Glomerular visceral epithelial cell (primary cell): ENCODE results near the gene CALCOCO2.
"Not testable (repeated sequence)": the region's sequence is repeated elsewhere in the genome, so short reads cannot be mapped to it uniquely, and the experiment has no call there.

ENCODE experiments used
- DNase-seq: peaks from one replicate; pipeline ENCODE4 v3.0.0-alpha.2; 2016; ENCODE audit errors: extremely low spot score

Gene CALCOCO2, protein sequence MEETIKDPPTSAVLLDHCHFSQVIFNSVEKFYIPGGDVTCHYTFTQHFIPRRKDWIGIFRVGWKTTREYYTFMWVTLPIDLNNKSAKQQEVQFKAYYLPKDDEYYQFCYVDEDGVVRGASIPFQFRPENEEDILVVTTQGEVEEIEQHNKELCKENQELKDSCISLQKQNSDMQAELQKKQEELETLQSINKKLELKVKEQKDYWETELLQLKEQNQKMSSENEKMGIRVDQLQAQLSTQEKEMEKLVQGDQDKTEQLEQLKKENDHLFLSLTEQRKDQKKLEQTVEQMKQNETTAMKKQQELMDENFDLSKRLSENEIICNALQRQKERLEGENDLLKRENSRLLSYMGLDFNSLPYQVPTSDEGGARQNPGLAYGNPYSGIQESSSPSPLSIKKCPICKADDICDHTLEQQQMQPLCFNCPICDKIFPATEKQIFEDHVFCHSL

DNA sequence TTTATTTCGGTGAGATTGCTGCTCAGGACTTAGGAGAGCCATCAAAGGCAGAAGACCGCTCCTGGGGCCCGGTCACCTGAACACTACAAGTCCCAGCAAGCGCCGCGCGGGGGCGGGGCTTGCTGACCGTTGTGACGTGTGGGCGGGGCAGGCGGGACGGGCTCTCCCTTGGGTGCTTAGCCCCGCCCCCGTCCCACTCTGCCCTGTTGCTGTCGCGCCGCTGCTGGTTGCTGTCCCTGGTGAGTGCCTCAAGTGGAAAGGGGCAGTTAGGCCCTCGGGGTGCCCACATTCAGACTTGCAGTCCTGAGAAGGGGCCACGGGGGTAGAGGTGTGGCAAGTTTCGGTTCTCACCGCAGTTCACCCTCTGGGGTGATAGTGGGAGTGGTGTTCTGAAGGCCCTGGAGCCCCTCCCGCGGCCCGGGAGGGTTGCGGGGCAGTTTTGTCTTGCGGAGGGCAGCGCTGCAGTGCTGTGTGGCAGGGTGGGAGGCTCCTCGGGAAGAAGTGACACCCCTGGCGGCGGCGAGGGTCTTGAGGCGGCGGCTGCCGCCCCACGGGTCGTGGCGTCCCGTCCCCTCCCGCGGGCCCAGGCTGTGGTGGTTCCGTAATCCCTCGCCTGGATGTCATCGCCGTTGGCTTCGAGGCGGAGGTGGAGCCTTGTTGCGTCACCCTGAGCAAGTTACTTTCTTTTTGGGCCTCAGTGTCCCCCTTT, at the start of gene CALCOCO2:
Gene CALCOCO2 (plus strand): TSS at position 196 of the 709 bp plus-strand sequence. CDS start 10,673 bp downstream, outside the sequence.
- DNase-seq: peak; percentile 93

DNA sequence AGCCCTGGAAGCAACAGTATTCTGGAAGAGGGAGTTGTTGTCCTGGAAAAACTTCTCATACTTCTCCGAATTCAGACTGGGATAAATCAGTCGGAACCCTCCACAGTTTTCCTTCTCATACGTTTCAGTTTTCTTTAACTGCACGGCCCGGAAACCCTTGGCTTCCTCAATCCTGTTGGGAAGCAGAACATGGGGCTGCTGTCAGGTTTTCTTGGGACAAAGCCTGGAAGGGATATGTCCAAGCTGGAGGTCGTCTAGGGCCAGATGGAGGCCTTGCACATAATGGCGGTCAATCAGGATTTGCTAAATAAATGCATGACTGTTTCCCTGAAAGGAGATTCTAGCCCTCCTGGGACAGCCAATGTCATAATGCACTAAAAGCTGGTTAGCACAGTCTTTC, 43.0 kb upstream of the CALCOCO2 start:
- DNase-seq: no peak

DNA sequence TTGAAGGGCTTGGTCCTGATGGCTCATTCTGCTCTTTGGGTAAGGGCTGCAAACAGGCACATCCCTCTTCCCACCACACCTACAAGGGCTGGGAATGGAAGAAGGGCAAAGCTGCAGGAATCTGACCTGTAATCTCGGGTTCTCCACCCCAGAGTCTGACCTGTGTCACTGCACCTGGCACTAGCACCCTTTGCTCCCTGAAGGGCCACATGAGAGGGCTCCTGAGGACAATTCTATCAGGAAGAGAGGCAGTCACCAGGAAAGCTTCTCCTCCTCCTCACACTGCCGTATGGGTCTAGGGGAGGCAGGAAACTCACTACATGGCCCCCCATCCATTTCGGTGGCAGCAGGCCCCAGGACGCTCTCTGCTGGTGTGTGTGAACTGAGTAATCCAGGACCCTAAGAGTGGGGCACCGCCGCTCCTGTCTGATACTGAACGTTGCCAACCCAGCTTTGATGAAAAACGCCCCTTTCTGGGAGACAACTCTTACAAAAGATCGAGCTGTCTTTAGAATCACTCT, 40.2 kb upstream of the CALCOCO2 start:
- DNase-seq: no peak

DNA sequence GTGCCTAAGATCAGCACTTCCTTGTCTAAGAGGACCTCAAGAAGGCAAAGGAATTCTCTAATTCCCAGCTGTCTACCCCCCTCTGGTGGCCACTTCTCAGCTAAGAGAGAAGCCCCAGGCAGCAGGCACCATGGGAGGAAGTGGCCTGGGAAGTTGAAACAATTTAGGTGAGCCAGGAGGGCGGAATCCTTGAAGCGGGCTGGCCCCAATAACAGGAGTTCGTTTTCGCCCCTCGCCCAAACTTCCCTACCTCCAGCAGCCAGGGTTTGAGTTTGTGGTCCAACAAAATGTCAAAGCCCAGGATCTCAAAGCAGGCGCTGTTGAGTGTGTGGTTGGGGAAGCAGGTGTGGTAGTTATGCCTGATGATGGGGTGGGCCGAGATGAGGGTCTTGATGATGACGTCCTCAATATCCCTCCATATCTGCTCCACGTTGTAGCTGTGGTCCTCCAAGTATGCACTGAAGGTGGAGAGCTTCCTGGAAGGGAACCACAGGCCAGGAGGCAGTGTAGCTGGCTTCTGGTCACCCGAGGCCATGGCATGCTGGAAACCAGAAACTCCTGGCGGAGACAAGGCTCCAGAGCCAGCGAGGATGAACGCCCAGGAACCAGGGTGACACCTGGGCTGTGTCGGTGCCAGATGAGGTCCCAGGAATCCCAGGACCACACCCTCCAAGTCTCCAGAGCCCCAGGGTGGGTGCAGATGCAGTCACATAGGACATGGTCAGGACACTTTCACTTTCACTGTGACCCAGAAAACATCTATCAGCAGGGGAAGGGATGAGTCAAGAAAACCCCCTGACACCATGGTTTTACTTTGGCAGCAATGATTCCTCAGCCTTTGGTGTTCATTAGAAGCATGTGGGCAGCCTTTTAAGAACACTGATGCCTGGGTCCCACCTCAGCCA, 39.5 kb upstream of the CALCOCO2 start:
- peak; percentile 87 for DNase-seq

GRCh38 chr17:48792033-48792798, 38.6 kb upstream of the CALCOCO2 start:
- peak; percentile 45 for DNase-seq

DNA sequence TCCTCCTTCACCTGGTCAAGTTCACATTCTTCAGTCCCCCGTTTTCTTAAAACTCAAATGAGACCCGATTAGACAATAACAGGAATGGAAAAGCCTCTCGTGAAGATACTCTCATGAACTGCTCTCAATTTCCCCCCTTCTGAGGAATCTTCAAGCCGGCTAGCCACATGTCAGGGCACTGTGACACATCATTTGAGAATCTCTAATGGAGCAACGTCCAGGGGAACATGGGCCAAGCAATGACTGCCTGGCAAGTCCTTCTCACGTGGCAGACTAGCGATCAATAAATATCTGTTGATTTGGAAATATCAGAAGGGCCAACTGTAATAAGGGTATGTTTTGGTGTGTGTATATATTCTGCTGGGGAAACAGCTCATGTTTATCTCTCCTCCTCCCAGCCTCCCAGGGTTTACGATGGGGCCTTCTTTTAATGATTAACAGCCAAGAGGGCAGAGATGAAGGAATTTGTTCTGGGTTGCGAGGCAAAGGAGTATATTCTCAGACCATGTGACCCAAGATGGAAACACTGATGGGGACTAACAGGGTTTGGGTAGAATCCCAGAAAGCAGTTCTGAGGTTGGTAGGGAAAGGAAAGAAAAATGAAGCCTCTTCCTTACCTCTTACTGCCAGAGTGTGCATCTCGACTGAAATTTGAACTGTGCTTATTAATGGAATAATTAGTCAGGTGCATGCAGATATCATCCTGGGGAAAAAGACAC, 35.2 kb upstream of the CALCOCO2 start:
- peak; percentile 89 for DNase-seq

GRCh38 chr17:48796163-48796522, 34.7 kb upstream of the CALCOCO2 start:
- not testable (repeated sequence) for DNase-seq

DNA sequence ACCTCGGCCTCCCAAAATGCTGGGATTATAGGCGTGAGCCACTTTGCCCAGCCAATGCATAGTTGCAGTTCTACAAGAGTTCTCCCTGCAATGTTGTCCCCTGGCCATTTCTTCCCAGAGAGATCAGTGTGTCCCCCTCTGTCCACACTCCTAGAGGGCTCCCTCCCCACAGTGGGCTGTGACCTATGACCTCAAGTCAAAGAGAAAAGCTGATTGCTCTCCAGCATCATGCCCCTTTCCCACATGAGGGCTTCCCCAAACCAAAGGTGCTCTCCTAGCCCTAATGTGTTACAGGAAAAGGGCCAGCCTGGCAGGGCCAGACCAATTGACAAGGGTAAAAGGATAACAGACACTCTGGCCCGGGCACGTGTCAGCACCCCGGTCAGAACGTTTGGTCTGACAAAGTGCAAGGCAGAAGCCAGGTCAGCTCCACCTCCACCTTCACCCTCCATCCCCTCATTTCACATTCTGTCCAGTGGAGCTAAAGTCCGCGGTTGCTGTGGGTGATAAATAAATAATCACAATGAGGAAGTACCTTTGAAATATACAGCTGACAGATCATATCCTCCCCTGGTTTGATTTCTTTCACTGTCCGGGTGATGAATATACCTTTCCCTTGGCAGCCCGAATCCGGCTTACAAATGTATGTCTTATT, 31.6 kb upstream of the CALCOCO2 start:
- peak; percentile 76 for DNase-seq

DNA sequence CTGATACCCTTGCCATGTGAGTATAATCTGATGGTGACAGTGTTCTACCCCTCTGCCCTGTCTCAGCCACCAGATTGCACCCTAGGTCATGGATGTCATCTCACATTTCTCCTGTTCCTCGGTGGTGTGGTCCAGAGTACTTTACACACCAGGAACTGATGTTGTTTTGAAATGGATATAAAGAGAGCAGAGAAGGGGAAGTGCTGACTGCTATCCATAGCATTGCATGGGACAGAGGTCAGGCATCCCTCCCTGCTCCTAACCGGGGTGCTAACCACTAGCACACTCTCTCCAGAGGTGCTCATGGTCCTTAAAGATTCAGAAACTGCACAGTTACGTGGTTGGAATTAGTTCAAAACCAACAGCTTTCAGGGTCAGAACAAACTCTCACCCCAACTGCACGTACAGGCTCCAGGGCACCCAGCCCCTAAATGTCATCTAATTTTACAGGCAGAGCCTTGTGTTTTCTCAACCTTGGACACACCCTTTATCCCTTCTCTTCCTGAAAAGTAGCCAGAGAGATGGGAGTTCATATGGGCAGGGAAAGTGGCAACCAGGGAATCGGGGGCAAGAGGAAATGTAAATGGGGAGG, 30.1 kb upstream of the CALCOCO2 start:
- no peak for DNase-seq

GRCh38 chr17:48804936-48805411, 25.9 kb upstream of the CALCOCO2 start:
- peak; percentile 76 for DNase-seq

- no peak for DNase-seq
These were observed 21.7 kb upstream of the CALCOCO2 start for GRCh38 chr17:48809182-48809581.

- no peak for DNase-seq
These were observed 18.8 kb upstream of the CALCOCO2 start for GRCh38 chr17:48812001-48812400.

GRCh38 chr17:48814504-48814903, 16.3 kb upstream of the CALCOCO2 start:
- peak; percentile 51 for DNase-seq

GRCh38 chr17:48815311-48815710, 15.5 kb upstream of the CALCOCO2 start:
- DNase-seq: no peak

- DNase-seq: no peak
These were observed 14.4 kb upstream of the CALCOCO2 start for GRCh38 chr17:48816438-48816773.

GRCh38 chr17:48816774-48817590, 13.9 kb upstream of the CALCOCO2 start, which contains the start of gene TTLL6:
TSS of gene TTLL6 (minus strand) at chr17:48817229. CDS start at chr17:48817072, 157 bp downstream.
- DNase-seq: peak; percentile 76

DNA sequence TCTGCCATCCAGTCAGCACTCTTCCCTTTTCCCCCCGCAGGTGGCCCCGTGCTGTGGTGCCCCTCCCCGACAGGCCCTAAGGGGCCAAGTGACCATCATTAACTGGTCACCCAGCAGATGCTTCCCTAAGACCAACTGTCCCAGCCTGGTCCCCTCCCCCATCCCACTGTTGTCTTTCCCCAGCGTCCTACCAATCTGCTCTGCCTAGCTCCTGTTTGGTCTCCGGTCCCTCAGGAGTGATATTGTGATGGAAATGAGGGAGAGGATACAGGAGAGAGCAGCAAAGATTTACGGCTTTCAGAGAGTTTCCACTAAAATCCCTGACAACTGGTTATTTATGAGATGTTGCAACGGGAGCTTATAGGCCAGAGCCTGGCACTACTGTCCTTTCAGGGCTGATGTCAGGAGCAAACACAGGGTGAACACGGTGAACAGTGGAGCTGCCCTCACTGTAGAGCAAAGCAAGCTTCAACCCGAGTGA, 12.4 kb upstream of the CALCOCO2 start:
- no peak for DNase-seq

DNA sequence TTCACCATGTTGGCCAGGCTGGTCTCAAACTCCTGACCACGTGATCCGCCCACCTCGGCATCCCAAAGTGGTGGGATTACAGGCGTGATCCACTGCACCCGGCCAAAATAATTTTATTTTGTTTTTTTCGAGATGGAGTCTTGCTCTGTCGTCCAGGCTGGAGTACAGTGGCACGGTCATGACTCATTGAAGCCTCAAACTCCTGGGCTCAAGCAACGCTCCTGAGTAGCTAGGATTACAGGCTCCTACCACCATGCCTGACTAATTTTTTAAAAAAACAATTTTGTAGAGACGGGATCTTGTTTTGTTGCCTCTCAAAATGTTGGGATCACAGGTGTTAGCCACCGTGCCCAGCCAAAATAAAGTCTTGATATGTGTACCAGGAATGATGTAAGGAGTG, 11.4 kb upstream of the CALCOCO2 start:
- no peak for DNase-seq
